BJ (cell line): ENCODE measurements around the gene TAF7. TPM values are rescaled to one million over a fixed set of nuclear protein-coding genes. Genes with fewer than 3 reads are reported as not detected.
"Not testable (repeated sequence)": the region's sequence is repeated elsewhere in the genome, so short reads cannot be mapped to it uniquely, and the experiment has no call there.

ENCODE experiments used
- CTCF ChIA-PET: fragments of 350-600 bp; formaldehyde crosslinking; extraction: SDS; loops from one replicate; lab custom pipeline; 2021; ENCODE audit warnings: antibody characterized with exemption, inconsistent platforms; lab: Yijun Ruan, JAX
- POLR2A ChIA-PET: fragments of 300-600 bp; sonication (Branson Sonifier 250); formaldehyde crosslinking; extraction: SDS; loops from one replicate; lab custom pipeline; 2021; ENCODE audit warnings: antibody characterized with exemption; lab: Charles Lee
- DNase-seq: peaks from one replicate; pipeline ENCODE4 v3.0.0-alpha.2; 2011; ENCODE audit warnings: low read depth
- H3K27me3 ChIP-seq: 2 replicates; pipeline ENCODE4 v1.6.0; 2011; ENCODE audit warnings: low read length; ENCODE audit not compliant: control insufficient read depth, insufficient read depth
- H3K36me3 ChIP-seq: 2 replicates; pipeline ENCODE4 v1.5.1; 2011; ENCODE audit warnings: low read length; ENCODE audit not compliant: control insufficient read depth, insufficient read depth
- H3K4me3 ChIP-seq: 2 replicates; pipeline ENCODE4 v1.5.1; 2011; ENCODE audit warnings: low read depth, mild to moderate bottlenecking, control low read depth, low read length
- polyA plus RNA-seq: library from polyadenylated mRNA; depleted of rRNA; stranded (reverse); fragments of >200 nt; gene quantifications from 2 replicates; pipeline ENCODE4 v1.2.3, GENCODE V29; 2011
- TF ChIP-seq, protein P1 (sequence below): IDR thresholded peaks from 2 replicates; pipeline ENCODE4 v1.5.1; 2011; ENCODE audit warnings: low read depth, mild to moderate bottlenecking, control low read depth, inconsistent platforms, low read length, moderate library complexity; ENCODE audit not compliant: insufficient read depth

TAF7 gene
- polyA plus RNA-seq, 1 experiment = 25.5 TPM

GRCh38 chr5:141354900-141355469 lies 34.4 kb upstream of the TAF7 start, which contains the start of gene PCDHGA4:
Gene PCDHGA4 (plus strand): TSS chr5:141355021. CDS start chr5:141355108, 87 bp downstream.
- Histone ChIP-seq H3K27me3 (no peaks in the 10 kb centered on the region), H3K4me3 (peak within 1 kb of the TSS; percentile 36), H3K36me3 (no peaks in the 10 kb centered on the region)
- TF ChIP-seq, protein P1, sequence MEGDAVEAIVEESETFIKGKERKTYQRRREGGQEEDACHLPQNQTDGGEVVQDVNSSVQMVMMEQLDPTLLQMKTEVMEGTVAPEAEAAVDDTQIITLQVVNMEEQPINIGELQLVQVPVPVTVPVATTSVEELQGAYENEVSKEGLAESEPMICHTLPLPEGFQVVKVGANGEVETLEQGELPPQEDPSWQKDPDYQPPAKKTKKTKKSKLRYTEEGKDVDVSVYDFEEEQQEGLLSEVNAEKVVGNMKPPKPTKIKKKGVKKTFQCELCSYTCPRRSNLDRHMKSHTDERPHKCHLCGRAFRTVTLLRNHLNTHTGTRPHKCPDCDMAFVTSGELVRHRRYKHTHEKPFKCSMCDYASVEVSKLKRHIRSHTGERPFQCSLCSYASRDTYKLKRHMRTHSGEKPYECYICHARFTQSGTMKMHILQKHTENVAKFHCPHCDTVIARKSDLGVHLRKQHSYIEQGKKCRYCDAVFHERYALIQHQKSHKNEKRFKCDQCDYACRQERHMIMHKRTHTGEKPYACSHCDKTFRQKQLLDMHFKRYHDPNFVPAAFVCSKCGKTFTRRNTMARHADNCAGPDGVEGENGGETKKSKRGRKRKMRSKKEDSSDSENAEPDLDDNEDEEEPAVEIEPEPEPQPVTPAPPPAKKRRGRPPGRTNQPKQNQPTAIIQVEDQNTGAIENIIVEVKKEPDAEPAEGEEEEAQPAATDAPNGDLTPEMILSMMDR = peak; percentile 38
- ChIA-PET CTCF (interaction anchor here (1.0 to 3.1 kb wide), 18 partner anchors 8 to 212 kb away, joined by 3 to 16 read pairs (median 5); partner anchors contain the start of genes PCDHGA10, PCDHGA2, PCDHGA3 and PCDHGA5), POLR2A (no interaction called here)
- no peak for DNase-seq

GRCh38 chr5:141351591-141351990 lies 31.0 kb upstream of the TAF7 start:
- CTCF ChIA-PET = interaction anchor here (1.2 to 3.1 kb wide), 3 partner anchors 18 to 213 kb away, joined by 3 to 20 read pairs (median 4); partner anchors contain the start of gene PCDHGB3
- POLR2A ChIA-PET = no interaction called here
- no peak for DNase-seq
- H3K27me3 ChIP-seq = no peaks in the 10 kb centered on the region
- TF ChIP-seq, protein P1 = no peak
- no peak overlapping the region for H3K4me3 ChIP-seq
- no peaks in the 10 kb centered on the region for H3K36me3 ChIP-seq

DNA sequence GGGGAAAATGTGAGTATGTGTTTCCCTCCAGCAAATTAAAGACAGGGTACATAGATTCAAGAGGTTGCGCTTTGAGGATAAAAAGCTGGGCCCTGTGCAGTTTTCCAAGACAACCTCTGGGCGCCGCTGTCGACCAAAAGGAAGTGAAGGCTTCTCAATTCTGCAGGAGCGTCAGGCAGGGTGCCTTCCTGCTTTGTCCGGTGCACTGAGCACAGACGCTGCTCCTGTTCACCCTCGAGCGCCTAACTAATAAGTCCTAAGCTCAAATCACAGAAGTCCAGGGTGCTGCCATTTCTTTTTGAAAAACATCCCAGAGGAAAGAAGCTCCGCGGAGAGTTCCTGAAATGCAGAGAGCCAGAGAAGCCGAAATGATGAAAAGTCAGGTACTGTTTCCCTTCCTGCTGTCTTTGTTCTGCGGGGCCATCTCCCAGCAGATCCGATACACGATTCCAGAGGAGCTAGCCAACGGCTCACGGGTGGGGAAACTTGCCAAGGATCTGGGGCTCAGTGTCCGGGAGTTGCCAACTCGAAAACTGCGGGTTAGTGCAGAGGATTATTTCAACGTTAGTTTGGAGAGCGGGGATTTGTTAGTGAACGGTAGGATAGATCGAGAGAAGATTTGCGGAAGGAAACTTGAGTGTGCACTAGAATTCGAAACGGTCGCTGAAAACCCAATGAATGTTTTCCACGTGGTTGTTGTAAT lies 29.5 kb upstream of the TAF7 start, which contains the start of gene PCDHGB1:
TSS of gene PCDHGB1 (plus strand) at position 183 of the 703 bp plus-strand sequence. CDS start at position 345, 162 bp downstream.
- ChIA-PET CTCF (interaction anchor here (0.6 to 3.1 kb wide), 21 partner anchors 8 to 217 kb away, joined by 3 to 20 read pairs (median 4); partner anchors contain the start of genes PCDHGA1, PCDHGA10, PCDHGA2 and PCDHGA5), POLR2A (no interaction called here)
- TF ChIP-seq, protein P1 = peak; percentile 76
- Histone ChIP-seq H3K36me3 (no peaks in the 10 kb centered on the region), H3K27me3 (no peaks in the 10 kb centered on the region), H3K4me3 (peak within 1 kb of the TSS; percentile 32)
- no peak for DNase-seq

- POLR2A ChIA-PET, H3K27me3 ChIP-seq, H3K4me3 ChIP-seq, DNase-seq, H3K36me3 ChIP-seq: not testable (repeated sequence)
- CTCF ChIA-PET = interaction anchor here (1.2 kb wide), 1 partner anchor 9 kb away, joined by 4 read pairs; the partner anchor contains the start of gene PCDHGA4
Measured at GRCh38 chr5:141346017-141346416, 25.4 kb upstream of the TAF7 start.

- H3K27me3 ChIP-seq = no peaks in the 10 kb centered on the region
- DNase-seq = no peak
- POLR2A ChIA-PET = no interaction called here
- H3K4me3 ChIP-seq = no peak overlapping the region
- no peaks in the 10 kb centered on the region for H3K36me3 ChIP-seq
- CTCF ChIA-PET = no interaction called here
- TF ChIP-seq, protein P1 = no peak
Measured at GRCh38 chr5:141345327-141345726, 24.7 kb upstream of the TAF7 start.
